Endothelial cell of umbilical vein (primary cell): ENCODE data around the gene FXYD4. TPM values are rescaled to one million over a fixed set of nuclear protein-coding genes. Genes with fewer than 3 reads are reported as not detected.
A peak's percentile ranks its signal among the peaks of the same experiment; 100 is the strongest.

Experiments
- BruUV-seq: library from RNA; stranded (reverse); fragments of 400-500 nt; replicated peaks from 2 replicates; lab custom pipeline; 2021; lab: Mats Ljungman, UMichigan
- CTCF ChIA-PET: fragments of 300-600, 350-600 bp; sonication (Branson Sonifier 250); formaldehyde crosslinking; loops from one replicate; lab custom pipeline; 2021; ENCODE audit warnings: antibody characterized with exemption, inconsistent platforms; lab: Charles Lee
- POLR2A ChIA-PET: fragments of 300-600, 350-600 bp; sonication (Branson Sonifier 250); formaldehyde crosslinking; loops from one replicate; lab custom pipeline; 2021; ENCODE audit warnings: antibody characterized with exemption, inconsistent platforms; lab: Charles Lee
- DNase-seq: peaks from one replicate; pipeline ENCODE4 v3.0.0-alpha.2; 2011; ENCODE audit warnings: low read depth, low spot score
- FAIRE-seq: peaks from 2 replicates; lab custom pipeline; 2011; peaks lifted over from hg19 to GRCh38; lab: Jason Lieb, UNC
- H2AFZ ChIP-seq: 2 replicates; pipeline ENCODE4 v1.6.0; 2012; ENCODE audit warnings: low read depth, low read length, control low read depth, inconsistent platforms
- H3K27ac ChIP-seq: 2 replicates; pipeline ENCODE4 v1.5.1; 2011; ENCODE audit warnings: low read depth, mild to moderate bottlenecking, control low read depth, low read length, moderate library complexity; ENCODE audit not compliant: insufficient read depth
- H3K27me3 ChIP-seq, 2 experiments: 2 replicates each; pipeline versions ENCODE4 v1.6.0 to v1.6.1; 2011; ENCODE audit warnings: low read length in 2 of 2, mixed read lengths in 1 of 2; ENCODE audit not compliant: control insufficient read depth in 2 of 2, insufficient read depth in 2 of 2
- H3K36me3 ChIP-seq, 2 experiments: 2 replicates in 1 of 2; 3 replicates in 1 of 2; pipeline ENCODE4 v1.5.1; 2011; ENCODE audit warnings: low read length in 2 of 2, mild to moderate bottlenecking in 1 of 2, moderate library complexity in 1 of 2; ENCODE audit not compliant: control insufficient read depth in 2 of 2, insufficient read depth in 2 of 2; ENCODE audit errors: extremely low read depth in 1 of 2
- H3K4me1 ChIP-seq: 3 replicates; pipeline ENCODE4 v1.5.1; 2011; ENCODE audit warnings: mild to moderate bottlenecking, low read length; ENCODE audit not compliant: control insufficient read depth, insufficient read depth; ENCODE audit errors: extremely low read depth
- H3K4me2 ChIP-seq: 2 replicates; pipeline ENCODE4 v1.6.1; 2011; ENCODE audit warnings: low read length, control low read depth, mixed read lengths; ENCODE audit not compliant: insufficient read depth
- H3K4me3 ChIP-seq, 3 experiments: fragments of 200-600 bp in 1 of 3; sonication (generic), shearing (Covaris generic) in 1 of 3; replicated peaks in 1 of 3; 2 replicates each; pipeline ENCODE4 v1.5.1; 2011 to 2016; ENCODE audit warnings: control low read depth in 3 of 3, low read length in 3 of 3, mild to moderate bottlenecking in 2 of 3, inconsistent platforms in 1 of 3, low read depth in 1 of 3, moderate library complexity in 1 of 3; ENCODE audit not compliant: insufficient read depth in 1 of 3
- H3K79me2 ChIP-seq: 2 replicates; pipeline ENCODE4 v1.6.0; 2012; ENCODE audit warnings: low read length, inconsistent platforms; ENCODE audit not compliant: control insufficient read depth, insufficient read depth
- H3K9ac ChIP-seq: replicated peaks from 2 replicates; pipeline ENCODE3; 2011; ENCODE audit warnings: low read length, control low read depth; ENCODE audit not compliant: insufficient read depth; ENCODE audit errors: extremely low read depth
- H3K9me1 ChIP-seq: replicated peaks from 3 replicates; pipeline ENCODE4 v1.6.0; 2011; ENCODE audit warnings: mild to moderate bottlenecking, low read length; ENCODE audit not compliant: control insufficient read depth, insufficient read depth; ENCODE audit errors: extremely low read depth
- H3K9me3 ChIP-seq: replicated peaks from 2 replicates; pipeline ENCODE4 v1.5.1; 2012; ENCODE audit warnings: low read length, inconsistent platforms; ENCODE audit not compliant: control insufficient read depth, insufficient read depth
- H4K20me1 ChIP-seq: replicated peaks from 2 replicates; pipeline ENCODE3; 2011; ENCODE audit warnings: mild to moderate bottlenecking, low read length; ENCODE audit not compliant: control insufficient read depth, insufficient read depth; ENCODE audit errors: extremely low read depth
- EZH2 ChIP-seq: IDR thresholded peaks from 2 replicates; pipeline ENCODE4 v1.6.1; 2012; ENCODE audit warnings: borderline replicate concordance, low read depth, mild to moderate bottlenecking, moderate library complexity, low read length, inconsistent platforms; ENCODE audit not compliant: severe bottlenecking
- FOS ChIP-seq: IDR thresholded peaks from 2 replicates; pipeline ENCODE4 v1.6.1; 2011; ENCODE audit warnings: mild to moderate bottlenecking, low read length, moderate library complexity, borderline replicate concordance; ENCODE audit not compliant: insufficient read depth
- GATA2 ChIP-seq: IDR thresholded peaks from 2 replicates; pipeline ENCODE4 v1.7.0; 2011; ENCODE audit warnings: low read depth, mild to moderate bottlenecking, moderate library complexity, mixed read lengths, low read length; ENCODE audit not compliant: insufficient read length, insufficient read depth
- JUN ChIP-seq: IDR thresholded peaks from 2 replicates; pipeline ENCODE4 v1.6.1; 2011; ENCODE audit warnings: borderline replicate concordance, low read depth; ENCODE audit not compliant: insufficient read length, insufficient read depth
- MYC ChIP-seq: IDR thresholded peaks from one replicate; pipeline ENCODE4 v1.6.1; 2011; ENCODE audit warnings: mild to moderate bottlenecking, low read depth, low read length
- POLR2A ChIP-seq: IDR thresholded peaks from 2 replicates; pipeline ENCODE4 v1.6.1; 2012; ENCODE audit warnings: low read depth, mild to moderate bottlenecking, control low read depth, low read length
- POLR2AphosphoS5 ChIP-seq: IDR thresholded peaks from 2 replicates; pipeline ENCODE4 v1.6.1; 2012; ENCODE audit warnings: low read depth, mild to moderate bottlenecking, control low read depth, low read length, moderate library complexity; ENCODE audit not compliant: insufficient read depth
- dilution Hi-C: fragments of 300-500 bp; cut with MboI; formaldehyde crosslinking; loops from one replicate; pipeline ENCODE4 v1.15.0; 2019; ENCODE audit warnings: low sequenced_read_pairs; ENCODE audit not compliant: extremely low pct_ligation_motif_present
- intact Hi-C: fragments of 100-400 bp; cut with micrococcal nuclease; formaldehyde crosslinking; loops from one replicate; pipeline ENCODE4 v1.10.0; 2022
- polyA plus RNA-seq, 4 experiments: library from polyadenylated mRNA; depleted of rRNA in 3 of 4; stranded (reverse) in 3 of 4; unstranded in 1 of 4; fragments of >200 nt; gene quantifications; 2 replicates each; pipeline versions ENCODE4 v1.2.1 to v1.2.3, GENCODE V29; 2011 to 2012; ENCODE audit warnings: missing spikeins in 1 of 4
- total RNA-seq: library from RNA; stranded (reverse); gene quantifications from 2 replicates; pipeline ENCODE4 v1.2.3, GENCODE V29; 2021
- TF ChIP-seq, protein P1 (sequence below): IDR thresholded peaks from 2 replicates; pipeline ENCODE4 v1.6.1; 2011; ENCODE audit not compliant: insufficient read depth, insufficient read length
- TF ChIP-seq, protein P2 (sequence below), 2 donors: IDR thresholded peaks; 1 replicate in 1 of 2; 2 replicates in 1 of 2; pipeline ENCODE4 v1.5.1; 2011; ENCODE audit warnings: low read length in 2 of 2, mild to moderate bottlenecking in 2 of 2, moderate library complexity in 2 of 2, control low read depth in 1 of 2, inconsistent platforms in 1 of 2, low read depth in 1 of 2; ENCODE audit not compliant: insufficient read depth in 1 of 2; ENCODE audit errors: extremely low read depth in 1 of 2

The FXYD4 gene
- total and polyA plus RNA-seq, 2 donors (not counting 3 experiments of a cell fraction or from before 2014, with no cell fraction given), result not detected

DNA sequence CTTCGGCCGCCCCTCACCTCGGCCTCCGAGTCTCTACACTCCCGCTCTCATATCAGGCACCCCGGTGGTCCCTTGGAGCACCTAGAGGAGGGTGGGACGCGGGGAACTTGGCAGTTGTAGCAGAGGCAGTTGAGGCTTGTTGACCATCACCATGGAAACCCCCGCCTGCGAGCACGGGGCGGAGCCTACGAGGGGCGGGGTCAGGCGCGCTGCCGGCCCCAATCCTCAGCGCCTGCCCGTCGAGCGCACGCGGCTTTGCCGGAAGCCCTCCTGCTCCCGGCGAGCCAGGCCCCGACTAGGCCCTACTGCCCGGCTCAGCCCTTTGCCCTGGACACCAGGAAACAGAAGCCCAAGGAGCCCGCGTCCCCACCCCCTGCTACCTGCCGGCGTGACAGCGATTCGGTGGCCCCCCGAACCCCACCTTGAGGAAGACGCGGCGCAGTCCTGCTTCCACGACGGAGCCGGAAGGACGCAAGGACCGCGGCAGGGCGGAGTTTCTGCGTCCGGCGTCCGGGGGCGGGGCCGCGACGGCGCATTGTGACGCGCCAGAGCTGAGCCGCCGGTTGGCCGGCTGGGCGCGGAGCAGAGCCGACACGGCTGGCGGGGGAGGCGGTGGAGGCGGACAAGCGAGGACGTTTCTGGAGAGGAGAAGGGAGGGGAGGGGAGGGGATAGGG lies 37.4 kb downstream of the FXYD4 start, which contains the start of gene HNRNPF:
HNRNPF (minus strand) TSS at position 477 of the 675 bp plus-strand sequence. CDS start 21,302 bp downstream, outside the sequence.
- intact Hi-C loops, result loop anchor here (1.0 to 5.0 kb wide), 4 partner anchors 11 to 272 kb away; partner anchors contain the start of gene CSGALNACT2
- POLR2A ChIA-PET, result interaction anchor here (0.6 to 1.2 kb wide), 3 partner anchors 11 to 34 kb away, joined by 3 to 6 read pairs (median 4); no protein-coding TSS in a partner anchor
- CTCF ChIA-PET, result interaction anchor here (0.5 to 1.4 kb wide), 4 partner anchors 11 to 467 kb away, joined by 3 to 17 read pairs (median 4); partner anchors contain the start of gene ZNF487

More for the DNA sequence above, 37.4 kb downstream of the FXYD4 start, which contains the start of gene HNRNPF:
- TSS peak; percentile 1 for BruUV-seq
- FAIRE-seq (peak; percentile 94), DNase-seq (peak; percentile 97)
- Histone ChIP-seq H3K27ac (peak within 1 kb of the TSS; percentile 97), H3K9me3 (no peaks in the 10 kb centered on the region), H3K36me3 (no peaks in the 10 kb centered on the region), H3K4me2 (peak within 1 kb of the TSS; percentile 78), H4K20me1 (no peaks in the 10 kb centered on the region), H2AFZ (peak within 1 kb of the TSS; percentile 96), H3K27me3 (no peaks in the 10 kb centered on the region), H3K9me1 (no peaks in the 10 kb centered on the region), H3K4me3 (peak within 1 kb of the TSS; percentile 70 to 89 (median 80)), H3K79me2 (peaks cover 47% of the 10 kb centered on the region), H3K4me1 (peaks cover 23% of the 10 kb centered on the region), H3K9ac (peak within 1 kb of the TSS; percentile 96)
- TF ChIP-seq FOS, result no peak
- TF ChIP-seq EZH2, result no peak
- no peak for TF ChIP-seq POLR2A
- no peak for TF ChIP-seq GATA2
- TF ChIP-seq, protein P1, sequence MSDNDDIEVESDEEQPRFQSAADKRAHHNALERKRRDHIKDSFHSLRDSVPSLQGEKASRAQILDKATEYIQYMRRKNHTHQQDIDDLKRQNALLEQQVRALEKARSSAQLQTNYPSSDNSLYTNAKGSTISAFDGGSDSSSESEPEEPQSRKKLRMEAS, result peak; percentile 91
- TF ChIP-seq, protein P2, sequence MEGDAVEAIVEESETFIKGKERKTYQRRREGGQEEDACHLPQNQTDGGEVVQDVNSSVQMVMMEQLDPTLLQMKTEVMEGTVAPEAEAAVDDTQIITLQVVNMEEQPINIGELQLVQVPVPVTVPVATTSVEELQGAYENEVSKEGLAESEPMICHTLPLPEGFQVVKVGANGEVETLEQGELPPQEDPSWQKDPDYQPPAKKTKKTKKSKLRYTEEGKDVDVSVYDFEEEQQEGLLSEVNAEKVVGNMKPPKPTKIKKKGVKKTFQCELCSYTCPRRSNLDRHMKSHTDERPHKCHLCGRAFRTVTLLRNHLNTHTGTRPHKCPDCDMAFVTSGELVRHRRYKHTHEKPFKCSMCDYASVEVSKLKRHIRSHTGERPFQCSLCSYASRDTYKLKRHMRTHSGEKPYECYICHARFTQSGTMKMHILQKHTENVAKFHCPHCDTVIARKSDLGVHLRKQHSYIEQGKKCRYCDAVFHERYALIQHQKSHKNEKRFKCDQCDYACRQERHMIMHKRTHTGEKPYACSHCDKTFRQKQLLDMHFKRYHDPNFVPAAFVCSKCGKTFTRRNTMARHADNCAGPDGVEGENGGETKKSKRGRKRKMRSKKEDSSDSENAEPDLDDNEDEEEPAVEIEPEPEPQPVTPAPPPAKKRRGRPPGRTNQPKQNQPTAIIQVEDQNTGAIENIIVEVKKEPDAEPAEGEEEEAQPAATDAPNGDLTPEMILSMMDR (IDR thresholded peaks at IDR 0.05; ENCODE audit: extremely low read depth in 1 of 2, insufficient read depth in 1 of 2, low read depth in 1 of 2, low read length in 2 of 2), result no peak
- TF ChIP-seq JUN, result no peak
- TF ChIP-seq MYC, result no peak
- TF ChIP-seq POLR2AphosphoS5, result peak; percentile 80
- dilution Hi-C loops, result no loop called here
